Astrocyte (in vitro differentiated cells and primary cell): Measurements from ENCODE around the gene MVD.

Experiments used
- CTCF ChIP-seq: IDR thresholded peaks from 2 replicates; pipeline ENCODE4 v1.5.1; 2011; ENCODE audit warnings: low read depth, mild to moderate bottlenecking, inconsistent platforms, low read length, moderate library complexity; ENCODE audit not compliant: insufficient read depth
- EZH2 ChIP-seq: IDR thresholded peaks from 2 replicates; pipeline ENCODE4 v1.6.1; 2012; ENCODE audit warnings: mild to moderate bottlenecking, low read length, inconsistent platforms; ENCODE audit not compliant: insufficient read depth

DNA sequence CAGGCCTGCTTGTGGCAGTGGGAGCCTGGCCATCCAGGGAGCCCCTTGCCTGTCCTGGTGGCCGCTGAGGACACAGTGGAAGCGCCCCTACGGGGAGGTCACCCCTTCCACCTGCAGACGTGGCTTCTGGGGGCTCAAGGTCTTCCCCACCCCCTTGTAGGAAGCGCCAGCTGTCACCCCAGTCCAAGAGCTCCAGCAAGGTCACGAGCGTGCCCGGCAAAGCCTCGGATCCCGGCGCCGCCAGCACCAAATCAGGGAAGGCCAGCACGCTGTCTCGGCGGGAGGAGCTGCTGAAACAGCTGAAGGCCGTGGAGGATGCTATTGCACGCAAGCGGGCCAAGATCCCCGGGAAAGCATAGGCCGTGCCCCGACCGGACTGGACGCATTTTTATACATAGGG lies 31.9 kb downstream of the MVD start:
- TF ChIP-seq CTCF (no peak), EZH2 (no peak)
